ENCODE data around the gene AQP11.

AQP11 gene

DNA sequence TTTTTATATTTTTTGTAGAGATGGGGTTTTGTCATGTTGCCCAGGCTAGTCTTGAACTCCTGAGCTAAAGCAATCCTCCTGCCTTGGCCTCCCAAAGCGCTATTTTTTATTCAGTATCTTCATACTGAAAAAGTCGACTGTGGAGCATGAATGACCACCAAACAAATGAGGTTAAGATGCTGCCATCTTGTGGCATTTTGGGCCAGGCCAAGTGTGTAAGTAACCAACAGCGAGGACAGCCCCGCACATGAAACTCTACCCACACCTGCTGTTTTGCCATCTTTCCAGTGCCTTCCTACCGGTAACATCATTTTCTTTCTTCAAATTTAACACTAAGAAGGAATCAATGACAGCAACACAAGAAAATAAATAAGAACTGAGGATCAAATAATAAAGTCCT lies 32.2 kb upstream of the AQP11 start:
- 81% methylated on average over 4 of the region's 5 CpGs for WGBS (ENCODE audit: insufficient coverage)
- no peaks in the 10 kb centered on the region for H3K4me1 ChIP-seq (ENCODE audit: control extremely low read depth in 1 of 4, control insufficient read depth in 4 of 4, insufficient read depth in 4 of 4, low read length in 3 of 4)
- H3K4me3 ChIP-seq (ENCODE audit: control insufficient read depth in 1 of 7, extremely low read depth in 1 of 7, insufficient read depth in 4 of 7, low read depth in 2 of 7, low read length in 6 of 7) = no peak overlapping the region
- H3K27me3 ChIP-seq (replicated peaks in 2 of 5; ENCODE audit: control insufficient read depth in 4 of 5, insufficient read depth in 5 of 5, low read length in 4 of 5) = no peaks in the 10 kb centered on the region
- ChIA-PET POLR2A (interaction anchor here (0.6 kb wide), 1 partner anchor 12 kb away, joined by 4 read pairs; no protein-coding TSS in a partner anchor), CTCF (interaction anchor here (1.0 to 3.3 kb wide), 4 partner anchors 9 to 363 kb away, joined by 3 to 14 read pairs (median 4); no protein-coding TSS in a partner anchor)
- H3K36me3 ChIP-seq (ENCODE audit: control insufficient read depth in 4 of 4, insufficient read depth in 4 of 4, low read length in 3 of 4) = no peaks in the 10 kb centered on the region
- DNase-seq = peak; percentile 6 to 33 (median 32)
- peaks cover 0 to 3% (median 0%) of the 10 kb centered on the region in 5 experiments for H3K9me3 ChIP-seq (ENCODE audit: control extremely low read depth in 1 of 5, control insufficient read depth in 4 of 5, insufficient read depth in 2 of 5, low read depth in 1 of 5, low read length in 4 of 5)
- no peak overlapping the region for H3K27ac ChIP-seq (ENCODE audit: insufficient read depth in 1 of 2, low read depth in 1 of 2, low read length in 2 of 2, poor library complexity in 1 of 2, severe bottlenecking in 2 of 2)

DNA sequence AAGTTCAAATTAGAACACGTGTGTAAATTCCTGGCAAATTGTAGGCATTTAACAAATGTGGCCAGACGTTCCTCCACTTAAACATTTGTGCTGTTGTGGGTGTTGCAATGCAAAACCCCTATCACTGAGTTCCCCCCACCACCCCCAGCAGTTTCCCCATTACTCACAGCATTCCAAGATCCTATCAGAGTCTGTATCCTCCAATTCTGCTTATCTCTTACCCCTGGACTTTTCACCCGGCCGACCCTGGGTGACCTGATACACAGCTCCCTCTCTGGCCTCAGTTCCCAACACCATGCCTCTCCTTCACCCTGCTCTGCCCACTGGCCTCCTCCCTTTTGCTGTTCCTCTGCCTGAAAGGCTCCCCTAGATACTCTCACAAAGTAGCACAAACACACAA lies 31.4 kb upstream of the AQP11 start:
- Histone ChIP-seq H3K27me3 (replicated peaks in 2 of 5; ENCODE audit: control insufficient read depth in 4 of 5, insufficient read depth in 5 of 5, low read length in 4 of 5) (no peaks in the 10 kb centered on the region), H3K36me3 (ENCODE audit: control insufficient read depth in 4 of 4, insufficient read depth in 4 of 4, low read length in 3 of 4) (no peaks in the 10 kb centered on the region), H3K4me3 (ENCODE audit: control insufficient read depth in 1 of 7, extremely low read depth in 1 of 7, insufficient read depth in 4 of 7, low read depth in 2 of 7, low read length in 6 of 7) (no peak overlapping the region), H3K4me1 (ENCODE audit: control extremely low read depth in 1 of 4, control insufficient read depth in 4 of 4, insufficient read depth in 4 of 4, low read length in 3 of 4) (no peaks in the 10 kb centered on the region), H3K27ac (ENCODE audit: insufficient read depth in 1 of 2, low read depth in 1 of 2, low read length in 2 of 2, poor library complexity in 1 of 2, severe bottlenecking in 2 of 2) (no peak overlapping the region), H3K9me3 (ENCODE audit: control extremely low read depth in 1 of 5, control insufficient read depth in 4 of 5, insufficient read depth in 2 of 5, low read depth in 1 of 5, low read length in 4 of 5) (peaks cover 0 to 3% (median 0%) of the 10 kb centered on the region in 5 experiments)
- DNase-seq = no peak
- CTCF ChIA-PET = interaction anchor here (1.5 to 3.3 kb wide), 2 partner anchors 8 to 364 kb away, joined by 4 to 14 read pairs; no protein-coding TSS in a partner anchor
- 80% methylated on average over 1 of the region's 4 CpGs for WGBS (ENCODE audit: insufficient coverage)
- POLR2A ChIA-PET = no interaction called here

DNA sequence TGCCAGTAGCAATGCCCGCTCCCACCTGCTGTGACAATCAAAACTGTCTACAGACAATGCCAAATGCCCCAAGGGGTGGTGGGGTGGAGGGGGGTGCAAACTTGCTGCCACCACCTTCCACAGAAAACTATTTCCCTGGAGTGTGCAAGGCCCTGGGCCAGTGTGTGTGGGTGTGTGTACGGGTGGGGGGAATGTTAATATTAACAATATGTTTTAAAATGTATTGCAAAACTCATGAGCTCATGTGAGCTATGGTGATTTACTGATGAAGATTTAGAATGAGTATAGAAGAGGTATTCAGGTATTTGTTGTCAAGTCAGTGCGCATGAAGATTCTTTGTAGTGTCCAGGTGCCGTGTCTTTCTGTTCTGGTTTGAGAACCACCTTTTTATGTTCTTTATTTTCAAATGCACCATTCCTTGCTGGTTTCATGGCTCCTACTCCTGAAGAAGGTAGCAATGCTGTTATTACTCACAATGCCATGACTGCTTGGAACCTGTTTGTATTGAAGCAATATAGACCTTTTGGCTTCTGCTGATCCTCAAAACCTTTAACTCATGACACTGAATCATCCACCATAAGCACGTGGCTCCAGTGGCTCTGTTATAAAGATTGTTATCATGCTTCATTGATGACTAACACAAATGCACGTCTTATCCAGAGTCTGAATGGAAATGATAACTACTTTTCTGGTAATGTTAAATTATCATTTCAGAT lies 29.9 kb upstream of the AQP11 start:
- WGBS (ENCODE audit: insufficient coverage) = 95% methylated on average over 4 of the region's 6 CpGs
- H3K4me3 ChIP-seq (ENCODE audit: control insufficient read depth in 1 of 7, extremely low read depth in 1 of 7, insufficient read depth in 4 of 7, low read depth in 2 of 7, low read length in 6 of 7) = no peak overlapping the region
- no peak for DNase-seq
- H3K4me1 ChIP-seq (ENCODE audit: control extremely low read depth in 1 of 4, control insufficient read depth in 4 of 4, insufficient read depth in 4 of 4, low read length in 3 of 4) = no peaks in the 10 kb centered on the region
- H3K9me3 ChIP-seq (ENCODE audit: control extremely low read depth in 1 of 5, control insufficient read depth in 4 of 5, insufficient read depth in 2 of 5, low read depth in 1 of 5, low read length in 4 of 5) = no peaks in the 10 kb centered on the region
- no peaks in the 10 kb centered on the region for H3K36me3 ChIP-seq (ENCODE audit: control insufficient read depth in 4 of 4, insufficient read depth in 4 of 4, low read length in 3 of 4)
- ChIA-PET POLR2A (interaction anchor here (0.6 kb wide), 1 partner anchor 72 kb away, joined by 6 read pairs; no protein-coding TSS in a partner anchor), CTCF (no interaction called here)
- H3K27ac ChIP-seq (ENCODE audit: insufficient read depth in 1 of 2, low read depth in 1 of 2, low read length in 2 of 2, poor library complexity in 1 of 2, severe bottlenecking in 2 of 2) = no peak overlapping the region
- H3K27me3 ChIP-seq (replicated peaks in 2 of 5; ENCODE audit: control insufficient read depth in 4 of 5, insufficient read depth in 5 of 5, low read length in 4 of 5) = no peaks in the 10 kb centered on the region

GRCh38 chr11:77560605-77561004 lies 29.1 kb upstream of the AQP11 start:
- 100% methylated on average over 1 of the region's 2 CpGs for WGBS (ENCODE audit: insufficient coverage)
- Histone ChIP-seq H3K27ac (ENCODE audit: insufficient read depth in 1 of 2, low read depth in 1 of 2, low read length in 2 of 2, poor library complexity in 1 of 2, severe bottlenecking in 2 of 2) (no peak overlapping the region), H3K36me3 (ENCODE audit: control insufficient read depth in 4 of 4, insufficient read depth in 4 of 4, low read length in 3 of 4) (no peaks in the 10 kb centered on the region), H3K4me3 (ENCODE audit: control insufficient read depth in 1 of 7, extremely low read depth in 1 of 7, insufficient read depth in 4 of 7, low read depth in 2 of 7, low read length in 6 of 7) (no peak overlapping the region), H3K9me3 (ENCODE audit: control extremely low read depth in 1 of 5, control insufficient read depth in 4 of 5, insufficient read depth in 2 of 5, low read depth in 1 of 5, low read length in 4 of 5) (no peaks in the 10 kb centered on the region), H3K4me1 (ENCODE audit: control extremely low read depth in 1 of 4, control insufficient read depth in 4 of 4, insufficient read depth in 4 of 4, low read length in 3 of 4) (no peaks in the 10 kb centered on the region), H3K27me3 (replicated peaks in 2 of 5; ENCODE audit: control insufficient read depth in 4 of 5, insufficient read depth in 5 of 5, low read length in 4 of 5) (no peaks in the 10 kb centered on the region)
- CTCF ChIA-PET = interaction anchor here (1.3 kb wide), 1 partner anchor 12 kb away, joined by 4 read pairs; no protein-coding TSS in a partner anchor
- DNase-seq = no peak
- POLR2A ChIA-PET = no interaction called here

- H3K4me3 ChIP-seq (ENCODE audit: control insufficient read depth in 1 of 7, extremely low read depth in 1 of 7, insufficient read depth in 4 of 7, low read depth in 2 of 7, low read length in 6 of 7) = no peak overlapping the region
- DNase-seq = no peak
- H3K36me3 ChIP-seq (ENCODE audit: control insufficient read depth in 4 of 4, insufficient read depth in 4 of 4, low read length in 3 of 4) = no peaks in the 10 kb centered on the region
- 100% methylated on average over 1 of the region's 1 CpG for WGBS (ENCODE audit: insufficient coverage)
- no peak overlapping the region for H3K27ac ChIP-seq (ENCODE audit: insufficient read depth in 1 of 2, low read depth in 1 of 2, low read length in 2 of 2, poor library complexity in 1 of 2, severe bottlenecking in 2 of 2)
- H3K4me1 ChIP-seq (ENCODE audit: control extremely low read depth in 1 of 4, control insufficient read depth in 4 of 4, insufficient read depth in 4 of 4, low read length in 3 of 4) = no peaks in the 10 kb centered on the region
- no peaks in the 10 kb centered on the region for H3K27me3 ChIP-seq (replicated peaks in 2 of 5; ENCODE audit: control insufficient read depth in 4 of 5, insufficient read depth in 5 of 5, low read length in 4 of 5)
- ChIA-PET POLR2A (interaction anchor here (0.6 kb wide), 1 partner anchor 1187 kb away, joined by 3 read pairs; no protein-coding TSS in a partner anchor), CTCF (interaction anchor here (1.3 kb wide), 1 partner anchor 12 kb away, joined by 4 read pairs; no protein-coding TSS in a partner anchor)
- H3K9me3 ChIP-seq (ENCODE audit: control extremely low read depth in 1 of 5, control insufficient read depth in 4 of 5, insufficient read depth in 2 of 5, low read depth in 1 of 5, low read length in 4 of 5) = no peaks in the 10 kb centered on the region
These were observed 28.5 kb upstream of the AQP11 start for GRCh38 chr11:77561257-77561656.

- CTCF ChIA-PET = no interaction called here
- Histone ChIP-seq H3K4me3 (ENCODE audit: control insufficient read depth in 1 of 7, extremely low read depth in 1 of 7, insufficient read depth in 4 of 7, low read depth in 2 of 7, low read length in 6 of 7) (no peak overlapping the region), H3K27me3 (replicated peaks in 2 of 5; ENCODE audit: control insufficient read depth in 4 of 5, insufficient read depth in 5 of 5, low read length in 4 of 5) (no peaks in the 10 kb centered on the region), H3K9me3 (ENCODE audit: control extremely low read depth in 1 of 5, control insufficient read depth in 4 of 5, insufficient read depth in 2 of 5, low read depth in 1 of 5, low read length in 4 of 5) (no peaks in the 10 kb centered on the region), H3K36me3 (ENCODE audit: control insufficient read depth in 4 of 4, insufficient read depth in 4 of 4, low read length in 3 of 4) (no peaks in the 10 kb centered on the region), H3K4me1 (ENCODE audit: control extremely low read depth in 1 of 4, control insufficient read depth in 4 of 4, insufficient read depth in 4 of 4, low read length in 3 of 4) (peaks cover 0 to 2% (median 0%) of the 10 kb centered on the region in 4 experiments), H3K27ac (ENCODE audit: insufficient read depth in 1 of 2, low read depth in 1 of 2, low read length in 2 of 2, poor library complexity in 1 of 2, severe bottlenecking in 2 of 2) (no peak overlapping the region)
- DNase-seq = no peak
- 97% methylated on average over 4 of the region's 4 CpGs for WGBS (ENCODE audit: insufficient coverage)
- POLR2A ChIA-PET = no interaction called here
These were observed 21.4 kb upstream of the AQP11 start for GRCh38 chr11:77568306-77568705.

- no peak for DNase-seq
- CTCF ChIA-PET = interaction anchor here (1.5 kb wide), 1 partner anchor 21 kb away, joined by 4 read pairs; no protein-coding TSS in a partner anchor
- Histone ChIP-seq H3K4me1 (ENCODE audit: control extremely low read depth in 1 of 4, control insufficient read depth in 4 of 4, insufficient read depth in 4 of 4, low read length in 3 of 4) (peaks cover 0 to 2% (median 0%) of the 10 kb centered on the region in 4 experiments), H3K9me3 (ENCODE audit: control extremely low read depth in 1 of 5, control insufficient read depth in 4 of 5, insufficient read depth in 2 of 5, low read depth in 1 of 5, low read length in 4 of 5) (no peaks in the 10 kb centered on the region), H3K27me3 (replicated peaks in 2 of 5; ENCODE audit: control insufficient read depth in 4 of 5, insufficient read depth in 5 of 5, low read length in 4 of 5) (no peaks in the 10 kb centered on the region), H3K27ac (ENCODE audit: insufficient read depth in 1 of 2, low read depth in 1 of 2, low read length in 2 of 2, poor library complexity in 1 of 2, severe bottlenecking in 2 of 2) (no peak overlapping the region), H3K4me3 (ENCODE audit: control insufficient read depth in 1 of 7, extremely low read depth in 1 of 7, insufficient read depth in 4 of 7, low read depth in 2 of 7, low read length in 6 of 7) (no peak overlapping the region), H3K36me3 (ENCODE audit: control insufficient read depth in 4 of 4, insufficient read depth in 4 of 4, low read length in 3 of 4) (no peaks in the 10 kb centered on the region)
- 100% methylated on average over 2 of the region's 3 CpGs for WGBS (ENCODE audit: insufficient coverage)
- POLR2A ChIA-PET = no interaction called here
These were observed 20.7 kb upstream of the AQP11 start for GRCh38 chr11:77568916-77569675.

Data from common myeloid progenitor, CD34-positive (primary cell).